ENCODE results near the gene LAYN.
A peak's percentile ranks its signal among the peaks of the same experiment; 100 is the strongest.

Gene LAYN

DNA sequence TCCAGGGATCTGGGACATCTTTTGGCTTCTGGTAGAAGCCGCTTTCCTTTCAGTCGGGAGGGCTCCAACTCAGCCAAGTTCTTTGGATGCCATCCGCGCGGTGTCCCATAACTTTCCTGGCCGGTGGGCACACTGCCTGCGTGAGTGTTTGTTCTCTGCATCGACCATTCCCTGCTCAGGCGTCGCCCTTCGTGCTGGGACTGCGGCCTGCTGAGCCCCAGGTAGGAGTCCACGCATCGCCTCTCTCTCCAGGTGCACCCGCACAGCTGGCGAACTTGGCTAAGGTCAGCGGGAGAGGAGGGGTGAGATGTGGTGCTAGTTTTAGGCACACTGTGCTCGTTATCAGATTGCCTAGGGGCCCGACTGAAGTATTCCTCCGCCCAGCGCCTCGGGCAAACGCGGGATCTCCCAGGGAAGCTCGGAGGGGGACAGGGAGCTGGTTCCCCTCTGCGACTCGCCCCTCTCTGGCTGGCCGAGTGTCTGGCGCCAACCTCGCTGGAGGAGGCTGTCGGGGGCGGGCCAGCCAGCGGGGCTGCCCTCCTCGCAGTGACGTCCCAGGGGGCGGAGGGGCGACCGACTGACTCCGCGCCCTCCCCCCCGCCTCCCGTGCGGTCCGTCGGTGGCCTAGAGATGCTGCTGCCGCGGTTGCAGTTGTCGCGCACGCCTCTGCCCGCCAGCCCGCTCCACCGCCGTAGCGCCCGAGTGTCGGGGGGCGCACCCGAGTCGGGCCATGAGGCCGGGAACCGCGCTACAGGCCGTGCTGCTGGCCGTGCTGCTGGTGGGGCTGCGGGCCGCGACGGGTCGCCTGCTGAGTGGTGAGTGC, at the start of gene LAYN:
Gene LAYN, plus strand, starts transcription at position 607 of the 823 bp plus-strand sequence. Its CDS starts 124 bp downstream, at position 731.
- peak in 39 of 56 donors; percentile 17 to 79 (median 44) for DNase-seq

- DNase-seq = no peak
Measured at GRCh38 chr11:111494040-111494439, 46.5 kb upstream of the LAYN start.

GRCh38 chr11:111499483-111499882, 41.0 kb upstream of the LAYN start:
- no peak for DNase-seq

DNA sequence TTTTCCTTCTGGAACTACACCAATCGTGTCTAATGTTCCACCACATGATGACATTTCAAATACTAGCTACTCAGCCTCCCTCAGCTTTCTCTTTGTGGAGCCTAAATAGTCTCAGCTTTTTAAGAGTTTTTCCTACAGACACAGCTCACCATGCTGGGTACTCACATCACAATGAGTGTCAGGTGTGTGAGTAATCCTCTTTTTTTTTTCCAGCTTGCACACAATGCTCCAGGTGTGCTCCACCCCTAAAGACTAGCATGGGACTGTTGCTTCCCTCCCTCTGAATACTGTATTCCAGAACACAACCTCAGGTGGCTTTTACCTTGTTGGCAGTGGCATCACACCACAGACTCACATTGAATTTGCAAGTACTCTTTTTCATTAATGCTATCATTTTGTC, 40.0 kb upstream of the LAYN start:
- DNase-seq = no peak

DNA sequence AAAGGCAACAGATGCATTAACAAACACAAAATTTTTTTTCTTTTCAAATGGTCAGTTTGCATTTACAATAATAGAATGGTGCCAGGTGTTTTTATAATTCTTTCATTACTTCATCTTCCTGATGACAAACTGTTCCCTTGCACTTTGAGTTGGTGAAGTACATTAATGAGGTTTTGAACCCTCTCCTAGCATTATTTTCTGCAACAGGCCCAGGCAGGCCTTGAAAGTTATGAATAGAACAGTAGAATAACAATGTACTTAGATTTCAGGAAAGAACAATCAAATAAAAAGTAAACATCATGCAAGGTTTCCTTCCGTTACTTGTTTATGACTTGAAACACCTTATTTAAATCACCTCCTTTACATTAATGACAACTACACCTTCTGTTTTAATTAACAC, 37.9 kb upstream of the LAYN start:
- DNase-seq = no peak

- DNase-seq = no peak
Measured at GRCh38 chr11:111510311-111510710, 30.2 kb upstream of the LAYN start.

DNA sequence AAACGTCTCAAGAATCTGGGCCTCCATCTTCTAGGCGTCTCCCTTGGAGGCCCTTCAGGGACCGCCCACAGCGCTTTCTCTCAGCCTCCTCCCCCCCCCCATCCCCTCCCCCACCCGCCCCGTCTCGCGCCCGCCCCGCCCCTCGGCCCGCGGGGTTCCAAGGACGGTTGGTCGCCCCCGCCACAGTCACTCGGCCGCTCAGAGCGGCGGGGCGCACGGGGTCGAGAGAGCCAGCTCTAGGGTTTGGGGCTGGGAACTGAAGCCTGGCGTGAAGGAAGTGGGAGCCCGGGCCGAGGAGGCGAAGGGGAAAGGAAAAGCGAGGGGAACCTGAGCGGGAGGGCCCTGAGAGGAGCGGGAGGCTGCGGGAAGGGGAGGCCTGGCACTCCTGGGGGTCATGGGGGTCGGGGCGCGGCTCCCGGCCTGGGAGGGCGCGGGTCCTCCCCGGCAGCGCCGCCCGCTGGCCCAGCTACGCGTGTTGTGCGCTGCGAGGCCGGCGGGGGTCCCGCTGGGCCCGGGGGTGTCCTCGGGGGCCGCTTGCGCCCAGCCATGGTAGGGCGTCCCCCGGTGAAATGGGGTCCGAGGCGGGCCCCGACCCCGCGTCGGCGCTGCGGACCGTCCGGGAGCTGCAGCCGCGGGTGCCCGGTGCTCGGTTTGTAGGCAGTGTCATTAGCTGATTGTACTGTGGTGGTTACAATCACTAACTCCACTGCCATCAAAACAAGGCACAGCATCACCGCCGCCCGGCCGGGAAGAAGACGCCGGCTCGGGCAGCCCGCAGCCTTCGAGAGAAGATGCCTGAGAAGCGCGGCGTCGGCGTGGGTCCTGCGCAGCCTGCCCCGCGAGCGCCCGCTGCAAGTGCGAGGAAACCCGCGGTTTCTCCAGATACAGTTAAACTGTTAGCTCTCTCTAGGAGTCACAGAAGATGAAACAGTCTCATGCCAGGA, 28.0 kb upstream of the LAYN start, which contains the start of gene BTG4:
Gene BTG4, minus strand, starts transcription at position 91 of the 944 bp plus-strand sequence. CDS start 13,610 bp downstream, outside the sequence.
- peak in 5 of 56 donors; percentile 9 to 17 (median 16) for DNase-seq

DNA sequence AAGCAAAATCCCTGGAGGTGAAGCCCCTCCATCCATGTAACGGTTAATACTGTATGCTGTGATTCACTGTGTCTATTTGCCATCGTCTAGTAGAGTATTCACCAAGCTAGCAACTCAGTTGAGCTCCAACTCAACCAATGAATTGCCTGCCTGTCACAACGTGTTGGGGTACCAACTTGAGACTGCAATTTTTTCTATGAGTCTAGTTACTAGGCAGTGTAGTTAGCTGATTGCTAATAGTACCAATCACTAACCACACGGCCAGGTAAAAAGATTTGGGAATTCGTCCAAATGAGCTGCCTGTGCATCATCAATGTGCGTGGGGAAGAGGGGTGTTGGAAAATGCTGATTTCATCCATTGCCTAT, 27.3 kb upstream of the LAYN start:
- no peak for DNase-seq

GRCh38 chr11:111514216-111515031, 26.1 kb upstream of the LAYN start, which contains the start of gene HOATZ:
Gene HOATZ, plus strand, starts transcription at chr11:111514778. Its CDS starts 7 bp downstream, at chr11:111514785.
- peak in 8 of 56 donors; percentile 4 to 28 (median 20) for DNase-seq

DNA sequence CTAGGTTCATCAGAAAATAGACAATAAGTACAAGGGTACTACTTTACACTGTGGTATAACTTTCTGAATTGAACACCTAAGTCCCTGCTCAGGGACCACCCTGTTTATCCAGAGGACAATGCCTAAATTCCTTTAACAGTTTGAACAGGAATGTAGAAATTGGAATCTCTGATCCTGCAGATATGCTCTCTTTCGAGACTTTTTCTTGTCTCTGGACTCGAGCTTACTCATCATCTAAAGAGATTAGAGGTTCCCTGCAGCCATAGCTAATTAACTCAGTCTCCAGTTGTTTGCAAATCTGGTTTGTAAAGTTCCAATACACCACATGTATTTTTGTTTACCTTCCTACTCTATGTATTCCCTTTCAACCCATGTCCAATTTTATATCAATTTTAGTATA, 24.9 kb upstream of the LAYN start:
- no peak for DNase-seq

GRCh38 chr11:111518668-111519067, 21.9 kb upstream of the LAYN start:
- DNase-seq = no peak

GRCh38 chr11:111520560-111520959, 20.0 kb upstream of the LAYN start:
- DNase-seq = no peak

DNA sequence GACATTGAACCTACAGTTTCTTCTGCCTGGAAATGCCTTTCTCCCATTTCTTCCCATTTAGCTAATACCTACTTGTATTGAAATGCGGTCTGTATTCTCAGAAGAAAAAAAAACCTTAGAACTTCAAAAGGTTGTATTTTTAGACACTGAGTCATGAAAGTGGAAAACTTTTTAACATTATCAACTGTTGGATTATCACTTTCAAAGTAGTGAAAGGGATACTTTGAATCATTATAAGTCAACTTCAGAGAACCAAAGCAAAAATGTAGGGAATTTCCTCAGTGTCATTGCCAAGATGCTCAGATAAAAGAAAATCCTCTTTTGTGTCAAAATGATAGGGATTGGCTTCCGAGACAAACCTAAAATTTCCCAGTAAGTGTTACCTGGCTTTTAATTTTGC, 19.4 kb upstream of the LAYN start:
- DNase-seq = no peak

DNA sequence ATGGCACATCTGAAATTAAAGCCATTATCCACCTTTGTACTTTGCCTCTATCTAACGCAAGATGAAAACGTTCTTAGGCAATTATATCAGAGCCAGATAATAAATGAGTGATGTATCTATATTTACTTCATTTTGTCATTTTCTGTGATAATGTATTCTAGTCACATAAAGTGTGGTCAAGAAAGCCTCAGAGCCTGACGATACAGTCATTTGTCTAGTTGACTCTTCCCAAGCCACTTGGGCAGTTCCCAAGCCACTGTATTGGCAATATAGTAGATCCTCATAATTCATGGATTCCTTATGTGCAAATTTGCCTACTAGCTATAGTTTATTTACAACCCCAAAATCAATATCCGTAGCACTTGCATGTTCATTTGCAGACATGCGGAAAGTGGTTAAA, 18.1 kb upstream of the LAYN start:
- DNase-seq = no peak

DNA sequence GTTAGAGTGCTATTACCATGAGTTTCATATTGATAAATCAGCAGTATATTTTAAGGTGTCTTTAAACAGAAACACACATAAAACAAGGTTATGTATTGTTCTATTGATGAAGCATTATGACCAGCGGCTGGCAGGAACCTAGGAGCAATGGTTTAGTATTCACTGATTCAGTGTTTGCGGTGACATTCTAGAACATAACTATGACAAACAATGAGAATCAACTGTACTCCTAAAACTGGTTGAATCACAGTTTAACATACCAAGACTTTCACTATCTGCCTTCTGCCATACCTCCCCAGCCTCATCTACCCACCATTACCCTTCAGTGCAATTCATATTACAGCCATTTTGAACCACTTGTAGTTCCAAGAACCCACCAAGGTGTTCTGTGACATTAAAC, 17.2 kb upstream of the LAYN start:
- DNase-seq = no peak

DNA sequence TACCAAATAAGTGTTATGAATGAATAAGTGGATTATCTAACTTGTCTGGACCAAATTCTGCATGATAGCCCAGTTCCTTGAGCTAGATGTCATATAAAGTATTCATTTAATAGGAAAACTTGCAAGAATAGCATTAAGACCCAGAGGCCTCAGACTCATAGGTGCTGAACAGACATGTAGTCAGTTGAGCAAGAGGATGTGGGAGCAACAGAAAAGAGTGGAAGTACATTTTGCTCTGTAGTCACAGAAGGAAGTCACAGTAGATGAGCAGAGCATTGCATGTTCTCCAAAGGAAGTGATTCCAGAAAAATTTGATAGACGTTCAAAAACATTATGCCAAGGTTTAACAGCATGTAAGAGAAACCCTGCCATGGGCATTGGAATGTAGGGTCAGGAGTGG, 16.5 kb upstream of the LAYN start:
- DNase-seq = no peak

DNA sequence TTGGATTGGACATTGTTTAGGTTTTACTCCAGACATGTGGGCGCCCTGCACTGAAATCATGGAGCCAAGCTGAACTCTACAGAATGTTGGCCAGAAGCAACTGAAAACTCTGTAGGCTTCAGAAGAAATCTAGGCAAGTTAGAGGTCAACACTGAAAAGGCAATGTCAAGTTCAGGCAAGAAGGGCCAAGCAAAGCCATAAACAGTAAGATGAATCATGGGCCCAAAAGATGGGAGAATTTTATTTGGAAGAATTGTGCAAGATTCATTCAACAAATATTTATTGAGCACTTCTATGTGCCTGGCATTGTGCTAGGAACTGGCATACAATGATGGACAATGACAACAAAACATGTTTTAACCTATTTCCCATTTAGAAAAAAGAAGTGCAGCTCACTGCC, 15.1 kb upstream of the LAYN start:
- DNase-seq = no peak

GRCh38 chr11:111526501-111526900, 14.0 kb upstream of the LAYN start:
- DNase-seq = no peak

DNA sequence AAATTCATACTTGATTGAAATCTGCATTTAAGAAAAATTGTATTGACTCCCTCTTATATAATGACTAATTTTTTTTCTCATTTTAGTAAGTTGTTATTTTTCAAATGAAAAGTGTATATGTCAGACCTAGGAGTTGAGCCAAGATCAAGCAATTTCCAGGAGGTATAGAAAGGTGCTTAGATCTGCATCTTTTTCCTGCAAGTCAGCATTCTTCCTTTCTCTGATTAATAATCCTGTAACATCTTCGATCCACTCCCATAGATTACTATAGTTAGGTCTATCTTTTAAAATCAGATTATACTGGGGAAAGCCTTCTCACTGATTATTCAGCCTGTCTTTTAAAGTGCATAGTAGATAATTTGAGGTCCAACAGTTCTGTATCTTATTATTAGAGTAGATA, 13.2 kb upstream of the LAYN start:
- no peak for DNase-seq

GRCh38 chr11:111528557-111528956, 12.0 kb upstream of the LAYN start:
- no peak for DNase-seq

GRCh38 chr11:111530091-111530490, 10.4 kb upstream of the LAYN start:
- no peak for DNase-seq
